Neutrophil (primary cell): ENCODE results near the gene EIF4G2.

ENCODE experiments used
- H3K27ac ChIP-seq: fragments of 200-600 bp; sonication (generic); 2 replicates; pipeline ENCODE4 v1.5.1; 2016; ENCODE audit warnings: mild to moderate bottlenecking, moderate library complexity
- H3K27me3 ChIP-seq: fragments of 200-600 bp; sonication (generic); 2 replicates; pipeline ENCODE4 v1.6.0; 2016; ENCODE audit warnings: mild to moderate bottlenecking
- H3K36me3 ChIP-seq: fragments of 200-600 bp; sonication (generic); 2 replicates; pipeline ENCODE4 v1.5.1; 2017
- H3K4me1 ChIP-seq, 2 experiments: fragments of 200-600 bp in 1 of 2; sonication (generic) in 1 of 2; 1 replicate in 1 of 2; 2 replicates in 1 of 2; pipeline versions ENCODE4 v1.5.1 to v1.6.1; 2013 to 2016; ENCODE audit warnings: low read depth in 1 of 2, low read length in 1 of 2, mild to moderate bottlenecking in 1 of 2, moderate library complexity in 1 of 2; ENCODE audit not compliant: control insufficient read depth in 1 of 2, insufficient read depth in 1 of 2
- H3K4me3 ChIP-seq, 2 experiments: fragments of 200-600 bp in 1 of 2; sonication (generic) in 1 of 2; 1 replicate in 1 of 2; 2 replicates in 1 of 2; pipeline ENCODE4 v1.5.1; 2013 to 2016; ENCODE audit warnings: low read depth in 1 of 2, low read length in 1 of 2, mild to moderate bottlenecking in 1 of 2, moderate library complexity in 1 of 2
- H3K9me3 ChIP-seq: fragments of 200-600 bp; sonication (generic); 2 replicates; pipeline ENCODE4 v1.5.1; 2016
- TF ChIP-seq, protein P1 (sequence below): fragments of 200-600 bp; sonication (generic); IDR thresholded peaks from 2 replicates; pipeline ENCODE4 v1.5.1; 2016; ENCODE audit warnings: antibody characterized with exemption

EIF4G2 gene

GRCh38 chr11:10807493-10808234, 1.1 kb downstream of the EIF4G2 start:
- Histone ChIP-seq H3K27me3 (no peaks in the 10 kb centered on the region), H3K4me3 (peak overlapping the region; percentile 93 to 96), H3K27ac (peak overlapping the region; percentile 95), H3K4me1 (peaks cover 40 to 41% of the 10 kb centered on the region in 2 experiments), H3K36me3 (peaks cover 44% of the 10 kb centered on the region), H3K9me3 (no peaks in the 10 kb centered on the region)
- TF ChIP-seq, protein P1, sequence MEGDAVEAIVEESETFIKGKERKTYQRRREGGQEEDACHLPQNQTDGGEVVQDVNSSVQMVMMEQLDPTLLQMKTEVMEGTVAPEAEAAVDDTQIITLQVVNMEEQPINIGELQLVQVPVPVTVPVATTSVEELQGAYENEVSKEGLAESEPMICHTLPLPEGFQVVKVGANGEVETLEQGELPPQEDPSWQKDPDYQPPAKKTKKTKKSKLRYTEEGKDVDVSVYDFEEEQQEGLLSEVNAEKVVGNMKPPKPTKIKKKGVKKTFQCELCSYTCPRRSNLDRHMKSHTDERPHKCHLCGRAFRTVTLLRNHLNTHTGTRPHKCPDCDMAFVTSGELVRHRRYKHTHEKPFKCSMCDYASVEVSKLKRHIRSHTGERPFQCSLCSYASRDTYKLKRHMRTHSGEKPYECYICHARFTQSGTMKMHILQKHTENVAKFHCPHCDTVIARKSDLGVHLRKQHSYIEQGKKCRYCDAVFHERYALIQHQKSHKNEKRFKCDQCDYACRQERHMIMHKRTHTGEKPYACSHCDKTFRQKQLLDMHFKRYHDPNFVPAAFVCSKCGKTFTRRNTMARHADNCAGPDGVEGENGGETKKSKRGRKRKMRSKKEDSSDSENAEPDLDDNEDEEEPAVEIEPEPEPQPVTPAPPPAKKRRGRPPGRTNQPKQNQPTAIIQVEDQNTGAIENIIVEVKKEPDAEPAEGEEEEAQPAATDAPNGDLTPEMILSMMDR = no peak

- Histone ChIP-seq H3K27ac (peak overlapping the region; percentile 95), H3K27me3 (no peaks in the 10 kb centered on the region), H3K36me3 (peaks cover 58% of the 10 kb centered on the region), H3K9me3 (no peaks in the 10 kb centered on the region), H3K4me3 (peak overlapping the region in 1 of 2 experiments; percentile 96), H3K4me1 (peaks cover 40 to 41% of the 10 kb centered on the region in 2 experiments)
- TF ChIP-seq, protein P1 = no peak
These were observed 2.5 kb downstream of the EIF4G2 start for GRCh38 chr11:10806206-10806605.

DNA sequence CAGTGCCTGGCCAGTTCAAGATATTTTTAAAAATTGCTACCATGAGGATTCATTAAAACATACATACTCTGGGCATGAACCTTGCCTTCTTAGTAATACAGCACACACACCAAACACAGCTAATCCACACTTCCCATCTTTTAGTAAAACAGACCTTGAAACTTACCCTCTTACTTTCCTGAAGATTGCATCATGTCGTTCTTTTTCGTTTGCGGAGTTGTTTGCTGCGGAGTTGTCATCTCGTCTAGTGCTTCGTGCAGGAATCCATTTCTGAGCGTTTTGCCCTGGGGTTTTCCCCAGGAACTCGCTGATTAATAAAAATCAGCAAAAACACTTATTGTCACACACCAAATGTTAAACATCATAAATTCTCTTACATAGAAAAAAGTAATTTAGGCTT, 3.0 kb downstream of the EIF4G2 start:
- Histone ChIP-seq H3K4me3 (no peak overlapping the region), H3K9me3 (no peaks in the 10 kb centered on the region), H3K27me3 (no peaks in the 10 kb centered on the region), H3K27ac (peak overlapping the region; percentile 95), H3K4me1 (peaks cover 40 to 41% of the 10 kb centered on the region in 2 experiments), H3K36me3 (peaks cover 63% of the 10 kb centered on the region)
- TF ChIP-seq, protein P1 = no peak

DNA sequence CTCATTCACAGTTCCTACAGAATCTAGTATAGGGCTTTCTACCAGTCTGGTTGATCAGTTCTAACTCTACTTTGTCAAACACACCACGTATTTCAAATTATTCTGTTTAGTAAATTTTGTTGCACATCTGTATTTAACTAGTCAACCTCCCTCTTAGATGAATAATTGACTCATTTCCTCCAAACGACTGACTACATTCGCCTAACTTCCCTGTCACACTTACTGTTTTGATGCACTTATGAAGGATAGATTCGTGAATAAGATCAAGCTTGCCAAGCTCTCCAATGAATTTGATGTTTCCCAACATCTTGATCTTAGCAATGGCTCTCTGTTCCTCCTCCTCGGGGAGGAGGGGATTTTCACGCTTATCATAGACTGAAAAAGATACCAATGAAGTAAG, 5.0 kb downstream of the EIF4G2 start:
- TF ChIP-seq, protein P1 = no peak
- Histone ChIP-seq H3K36me3 (peaks cover 84% of the 10 kb centered on the region), H3K27me3 (no peaks in the 10 kb centered on the region), H3K9me3 (no peaks in the 10 kb centered on the region), H3K4me1 (peaks cover 34 to 42% of the 10 kb centered on the region in 2 experiments), H3K4me3 (no peak overlapping the region), H3K27ac (peak overlapping the region; percentile 95)

GRCh38 chr11:10800292-10800691, 8.4 kb downstream of the EIF4G2 start:
- H3K27me3 ChIP-seq = no peaks in the 10 kb centered on the region
- no peak overlapping the region for H3K4me3 ChIP-seq
- H3K9me3 ChIP-seq = no peaks in the 10 kb centered on the region
- TF ChIP-seq, protein P1 = no peak
- peak overlapping the region; percentile 92 for H3K27ac ChIP-seq
- H3K4me1 ChIP-seq = peaks cover 37 to 53% of the 10 kb centered on the region in 2 experiments
- peaks cover 99% of the 10 kb centered on the region for H3K36me3 ChIP-seq
